ENCODE measurements around the gene FAM135A. TPM values are rescaled to one million over a fixed set of nuclear protein-coding genes. Genes with fewer than 3 reads are reported as not detected.

Gene FAM135A
- total and polyA plus RNA-seq, 4 experiments from 2014 or later, result 1.4 to 14.5 (median 7.1) TPM

GRCh38 chr6:70385901-70386300 lies 27.4 kb upstream of the FAM135A start:
- POLR2A ChIA-PET (ENCODE audit: partially characterized antibody), result no interaction called here
- no peaks in the 10 kb centered on the region for H3K4me1 ChIP-seq (ENCODE audit: insufficient read depth, low read length)
- peaks cover 5% of the 10 kb centered on the region for H3K27me3 ChIP-seq (ENCODE audit: insufficient read depth, low read length)
- H3K27me3 Mint-ChIP-seq, result peaks cover 1 to 4% of the 10 kb centered on the region in 2 donors
- no peak overlapping the region for H3K4me3 Mint-ChIP-seq
- no peak overlapping the region for H3K27ac ChIP-seq (ENCODE audit: low read depth, low read length)
- no peaks in the 10 kb centered on the region for H3K36me3 ChIP-seq (ENCODE audit: insufficient read depth, low read length)
- CTCF ChIA-PET (ENCODE audit: partially characterized antibody), result interaction anchor here (1.0 kb wide), 1 partner anchor 17 kb away, joined by 3 read pairs; no protein-coding TSS in a partner anchor
- DNase-seq, result no peak
- H3K36me3 Mint-ChIP-seq, result no peaks in the 10 kb centered on the region
- no peaks in the 10 kb centered on the region for H3K4me1 Mint-ChIP-seq
- no peak overlapping the region for H3K4me3 ChIP-seq (ENCODE audit: low read length in 2 of 2)
- peaks cover 0 to 5% (median 0%) of the 10 kb centered on the region in 8 donors for H3K9me3 Mint-ChIP-seq
- H3K27ac Mint-ChIP-seq, result no peak overlapping the region
- no peaks in the 10 kb centered on the region for H3K9me3 ChIP-seq (ENCODE audit: control insufficient read depth in 1 of 2, low read length in 2 of 2)
- intact Hi-C loops (cut with micrococcal nuclease), result no loop called here

DNA sequence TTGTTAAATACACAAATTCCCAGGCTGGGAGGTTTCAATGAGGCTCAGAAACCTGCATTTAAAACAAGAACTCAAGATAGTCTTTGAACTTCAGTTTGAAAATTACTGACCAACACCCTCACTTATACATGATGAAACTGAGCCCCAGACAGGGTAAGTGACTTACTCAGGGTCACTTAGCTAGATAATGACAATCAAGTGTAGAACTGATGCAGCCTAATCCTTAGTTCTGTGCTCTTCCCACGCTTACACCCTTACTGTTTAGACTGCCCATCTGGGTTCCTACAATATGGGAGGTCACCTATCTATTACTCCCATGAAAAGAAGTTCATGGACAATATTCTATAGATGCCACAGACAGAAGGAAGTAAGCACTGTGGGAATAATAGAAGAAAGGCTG lies 24.5 kb upstream of the FAM135A start:
- ChIA-PET POLR2A (ENCODE audit: partially characterized antibody) (no interaction called here), CTCF (ENCODE audit: partially characterized antibody) (interaction anchor here (0.9 to 1.3 kb wide), 3 partner anchors 9 to 20 kb away, joined by 4 to 6 read pairs (median 5); no protein-coding TSS in a partner anchor)
- Histone ChIP-seq H3K4me1 (ENCODE audit: insufficient read depth, low read length) (no peaks in the 10 kb centered on the region), H3K27ac (ENCODE audit: low read depth, low read length) (no peak overlapping the region), H3K9me3 (ENCODE audit: control insufficient read depth in 1 of 2, low read length in 2 of 2) (no peaks in the 10 kb centered on the region), H3K36me3 (ENCODE audit: insufficient read depth, low read length) (no peaks in the 10 kb centered on the region), H3K27me3 (ENCODE audit: insufficient read depth, low read length) (peaks cover 5% of the 10 kb centered on the region), H3K4me3 (ENCODE audit: low read length in 2 of 2) (no peak overlapping the region)
- intact Hi-C loops (cut with micrococcal nuclease), result no loop called here
- Mint-ChIP-seq H3K36me3 (no peaks in the 10 kb centered on the region), H3K27ac (no peak overlapping the region), H3K27me3 (peaks cover 14 to 16% of the 10 kb centered on the region in 2 donors), H3K4me1 (no peaks in the 10 kb centered on the region), H3K4me3 (no peak overlapping the region), H3K9me3 (peaks cover 0 to 4% (median 0%) of the 10 kb centered on the region in 8 donors)
- no peak for DNase-seq

DNA sequence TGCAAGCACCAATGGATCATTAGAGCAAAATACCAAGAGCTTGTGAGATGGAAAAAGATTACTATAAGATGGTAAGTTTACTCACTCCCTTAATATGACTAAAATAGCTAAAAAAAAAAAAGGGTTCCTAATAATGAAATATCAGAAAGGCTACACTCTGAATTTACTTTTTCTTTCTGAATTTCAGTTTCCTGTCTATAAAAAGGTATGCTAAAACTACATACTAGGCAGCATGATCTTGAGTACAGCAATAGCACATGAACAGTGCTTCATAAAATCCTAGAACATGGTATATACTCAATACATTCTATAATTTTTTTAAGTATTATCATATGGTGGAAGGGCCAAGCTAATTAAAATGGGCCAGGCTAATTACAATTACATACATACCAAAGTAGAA lies 24.0 kb upstream of the FAM135A start:
- no peak overlapping the region for H3K27ac Mint-ChIP-seq
- POLR2A ChIA-PET (ENCODE audit: partially characterized antibody), result no interaction called here
- Histone ChIP-seq H3K4me1 (ENCODE audit: insufficient read depth, low read length) (no peaks in the 10 kb centered on the region), H3K27me3 (ENCODE audit: insufficient read depth, low read length) (peaks cover 5% of the 10 kb centered on the region), H3K36me3 (ENCODE audit: insufficient read depth, low read length) (no peaks in the 10 kb centered on the region), H3K9me3 (ENCODE audit: control insufficient read depth in 1 of 2, low read length in 2 of 2) (no peaks in the 10 kb centered on the region), H3K4me3 (ENCODE audit: low read length in 2 of 2) (no peak overlapping the region), H3K27ac (ENCODE audit: low read depth, low read length) (no peak overlapping the region)
- H3K4me1 Mint-ChIP-seq, result no peaks in the 10 kb centered on the region
- H3K4me3 Mint-ChIP-seq, result no peak overlapping the region
- H3K9me3 Mint-ChIP-seq, result no peaks in the 10 kb centered on the region
- H3K27me3 Mint-ChIP-seq, result peaks cover 15 to 16% of the 10 kb centered on the region in 2 donors
- DNase-seq, result no peak
- CTCF ChIA-PET (ENCODE audit: partially characterized antibody), result interaction anchor here (0.9 to 1.3 kb wide), 2 partner anchors 10 to 20 kb away, joined by 4 to 5 read pairs; no protein-coding TSS in a partner anchor
- H3K36me3 Mint-ChIP-seq, result no peaks in the 10 kb centered on the region
- intact Hi-C loops (cut with micrococcal nuclease), result no loop called here

GRCh38 chr6:70390067-70390466 lies 23.2 kb upstream of the FAM135A start:
- Mint-ChIP-seq H3K36me3 (no peaks in the 10 kb centered on the region), H3K27ac (no peak overlapping the region), H3K4me3 (no peak overlapping the region), H3K27me3 (peaks cover 13 to 19% of the 10 kb centered on the region in 2 donors), H3K4me1 (no peaks in the 10 kb centered on the region), H3K9me3 (no peaks in the 10 kb centered on the region)
- no peaks in the 10 kb centered on the region for H3K36me3 ChIP-seq (ENCODE audit: insufficient read depth, low read length)
- peaks cover 5% of the 10 kb centered on the region for H3K27me3 ChIP-seq (ENCODE audit: insufficient read depth, low read length)
- no peaks in the 10 kb centered on the region for H3K4me1 ChIP-seq (ENCODE audit: insufficient read depth, low read length)
- intact Hi-C loops (cut with micrococcal nuclease), result no loop called here
- no peak overlapping the region for H3K4me3 ChIP-seq (ENCODE audit: low read length in 2 of 2)
- ChIA-PET POLR2A (ENCODE audit: partially characterized antibody) (no interaction called here), CTCF (ENCODE audit: partially characterized antibody) (interaction anchor here (1.3 kb wide), 1 partner anchor 21 kb away, joined by 5 read pairs; no protein-coding TSS in a partner anchor)
- no peak for DNase-seq
- no peaks in the 10 kb centered on the region for H3K9me3 ChIP-seq (ENCODE audit: control insufficient read depth in 1 of 2, low read length in 2 of 2)
- no peak overlapping the region for H3K27ac ChIP-seq (ENCODE audit: low read depth, low read length)

- peaks cover 15 to 19% of the 10 kb centered on the region in 2 donors for H3K27me3 Mint-ChIP-seq
- Histone ChIP-seq H3K4me1 (ENCODE audit: insufficient read depth, low read length) (no peaks in the 10 kb centered on the region), H3K27ac (ENCODE audit: low read depth, low read length) (no peak overlapping the region), H3K9me3 (ENCODE audit: control insufficient read depth in 1 of 2, low read length in 2 of 2) (no peaks in the 10 kb centered on the region), H3K4me3 (ENCODE audit: low read length in 2 of 2) (no peak overlapping the region), H3K36me3 (ENCODE audit: insufficient read depth, low read length) (no peaks in the 10 kb centered on the region), H3K27me3 (ENCODE audit: insufficient read depth, low read length) (peaks cover 5% of the 10 kb centered on the region)
- no peak overlapping the region for H3K4me3 Mint-ChIP-seq
- H3K9me3 Mint-ChIP-seq, result no peaks in the 10 kb centered on the region
- ChIA-PET CTCF (ENCODE audit: partially characterized antibody) (no interaction called here), POLR2A (ENCODE audit: partially characterized antibody) (no interaction called here)
- no peaks in the 10 kb centered on the region for H3K36me3 Mint-ChIP-seq
- intact Hi-C loops (cut with micrococcal nuclease), result no loop called here
- H3K4me1 Mint-ChIP-seq, result no peaks in the 10 kb centered on the region
- H3K27ac Mint-ChIP-seq, result no peak overlapping the region
- DNase-seq, result no peak
These were observed 21.8 kb upstream of the FAM135A start for GRCh38 chr6:70391492-70391891.

DNA sequence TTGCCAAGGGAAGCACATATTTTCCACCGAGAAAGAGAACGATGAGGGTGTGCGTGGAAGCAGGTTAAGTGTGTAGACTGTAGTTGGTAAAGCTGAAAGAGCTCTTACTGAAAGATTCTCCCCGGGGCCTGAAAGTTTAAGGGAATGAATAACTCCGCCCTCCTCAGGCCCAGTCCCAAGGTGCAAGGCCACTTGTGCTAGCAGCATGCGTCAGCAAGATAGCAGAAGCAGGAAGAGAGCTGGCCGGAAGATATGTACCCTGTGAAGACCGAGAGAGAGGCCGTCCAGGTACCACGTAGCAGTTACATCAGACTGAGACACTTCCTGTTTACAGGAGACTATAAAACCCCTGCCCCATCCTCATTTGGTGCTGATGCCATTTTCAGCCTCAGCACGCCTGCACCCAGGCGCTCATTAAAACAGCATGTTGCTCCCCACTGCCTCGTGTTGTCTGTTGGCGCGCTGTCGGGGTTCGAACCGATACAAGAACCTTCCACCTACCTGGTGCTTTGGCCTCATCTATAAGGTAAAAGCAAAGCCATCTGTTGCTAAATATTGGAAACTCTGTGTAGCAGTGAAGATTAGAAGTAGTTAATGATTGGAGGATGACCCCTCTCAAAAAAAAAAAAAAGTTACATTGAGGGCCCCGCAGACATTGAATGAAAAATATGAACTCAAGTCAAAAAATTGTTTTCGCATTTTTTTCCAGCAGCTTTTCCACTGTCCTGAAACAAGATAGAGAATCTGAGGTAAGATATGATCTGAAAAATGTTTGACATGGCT lies 18.6 kb upstream of the FAM135A start:
- peaks cover 13 to 25% of the 10 kb centered on the region in 2 donors for H3K27me3 Mint-ChIP-seq

DNA sequence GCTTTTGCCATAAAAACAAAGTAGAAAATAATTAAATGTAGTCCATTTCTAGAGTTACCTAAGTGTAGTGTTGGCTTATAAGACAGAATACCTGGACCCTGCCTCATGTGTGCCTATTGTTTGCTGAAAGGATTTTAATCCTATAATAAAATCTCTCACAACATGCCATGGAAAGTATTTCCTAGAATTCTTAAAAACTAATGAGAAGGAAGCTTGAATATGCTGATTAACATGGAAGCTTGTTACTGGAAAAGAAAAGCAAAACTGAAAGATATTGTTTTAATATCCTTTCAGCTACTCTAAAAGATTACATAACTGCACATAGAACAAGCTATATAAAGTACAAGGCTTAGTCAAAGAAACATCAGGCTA lies 18.0 kb upstream of the FAM135A start:
- H3K36me3 ChIP-seq (ENCODE audit: insufficient read depth, low read length), result no peaks in the 10 kb centered on the region
- POLR2A ChIA-PET (ENCODE audit: partially characterized antibody), result no interaction called here
- CTCF ChIA-PET (ENCODE audit: partially characterized antibody), result interaction anchor here (2.3 kb wide), 1 partner anchor 26 kb away, joined by 5 read pairs; no protein-coding TSS in a partner anchor

More for the DNA sequence above, 18.6 kb upstream of the FAM135A start:
- intact Hi-C loops (cut with micrococcal nuclease), result no loop called here
- ChIA-PET POLR2A (ENCODE audit: partially characterized antibody) (no interaction called here), CTCF (ENCODE audit: partially characterized antibody) (interaction anchor here (1.0 to 2.3 kb wide), 2 partner anchors 24 to 25 kb away, joined by 3 to 5 read pairs; no protein-coding TSS in a partner anchor)
- H3K9me3 Mint-ChIP-seq, result no peaks in the 10 kb centered on the region
- no peaks in the 10 kb centered on the region for H3K4me1 Mint-ChIP-seq
- no peak overlapping the region for H3K27ac Mint-ChIP-seq
- Histone ChIP-seq H3K27ac (ENCODE audit: low read depth, low read length) (no peak overlapping the region), H3K9me3 (ENCODE audit: control insufficient read depth in 1 of 2, low read length in 2 of 2) (no peaks in the 10 kb centered on the region), H3K4me3 (ENCODE audit: low read length in 2 of 2) (no peak overlapping the region), H3K27me3 (ENCODE audit: insufficient read depth, low read length) (peaks cover 8% of the 10 kb centered on the region), H3K36me3 (ENCODE audit: insufficient read depth, low read length) (no peaks in the 10 kb centered on the region), H3K4me1 (ENCODE audit: insufficient read depth, low read length) (no peaks in the 10 kb centered on the region)
- no peak for DNase-seq
- H3K36me3 Mint-ChIP-seq, result no peaks in the 10 kb centered on the region
- no peak overlapping the region for H3K4me3 Mint-ChIP-seq

More for the DNA sequence above, 18.0 kb upstream of the FAM135A start:
- no peak overlapping the region for H3K4me3 Mint-ChIP-seq
- H3K27ac Mint-ChIP-seq, result no peak overlapping the region
- H3K36me3 Mint-ChIP-seq, result no peaks in the 10 kb centered on the region
- Histone ChIP-seq H3K4me1 (ENCODE audit: insufficient read depth, low read length) (no peaks in the 10 kb centered on the region), H3K4me3 (ENCODE audit: low read length in 2 of 2) (no peak overlapping the region), H3K9me3 (ENCODE audit: control insufficient read depth in 1 of 2, low read length in 2 of 2) (no peaks in the 10 kb centered on the region), H3K27ac (ENCODE audit: low read depth, low read length) (no peak overlapping the region), H3K27me3 (ENCODE audit: insufficient read depth, low read length) (peaks cover 7% of the 10 kb centered on the region)
- peaks cover 15 to 25% of the 10 kb centered on the region in 2 donors for H3K27me3 Mint-ChIP-seq
- H3K9me3 Mint-ChIP-seq, result no peaks in the 10 kb centered on the region
- intact Hi-C loops (cut with micrococcal nuclease), result no loop called here
- H3K4me1 Mint-ChIP-seq, result no peaks in the 10 kb centered on the region
- DNase-seq, result no peak
